GM13976 (cell line): Measurements from ENCODE around the gene CLEC16A.

Experiments used
- DNase-seq: peaks from one replicate; pipeline ENCODE4 v3.0.0; 2012; ENCODE audit warnings: low spot score
- CTCF ChIP-seq: IDR thresholded peaks from 2 replicates; pipeline ENCODE4 v1.5.1; 2012; ENCODE audit warnings: borderline replicate concordance, mild to moderate bottlenecking; ENCODE audit not compliant: insufficient read depth; ENCODE audit errors: extremely low read depth, missing control alignments, control extremely low read depth
- in situ Hi-C: fragments of 300-500 bp; cut with MboI; formaldehyde crosslinking; loops from one replicate; pipeline ENCODE4 v1.12.0; 2022; ENCODE audit warnings: low sequenced_read_pairs, mixed read lengths, inconsistent platforms; ENCODE audit not compliant: unreplicated experiment

Gene CLEC16A

GRCh38 chr16:10988879-10989278, 44.5 kb downstream of the CLEC16A start:
- TF ChIP-seq CTCF, result no peak
- no peak for DNase-seq
- in situ Hi-C loops, result no loop called here

GRCh38 chr16:10989559-10989958, 45.2 kb downstream of the CLEC16A start:
- TF ChIP-seq CTCF, result no peak
- in situ Hi-C loops, result no loop called here
- DNase-seq, result no peak

GRCh38 chr16:10990378-10990777, 46.0 kb downstream of the CLEC16A start:
- in situ Hi-C loops, result no loop called here
- no peak for DNase-seq
- no peak for TF ChIP-seq CTCF

- in situ Hi-C loops, result no loop called here
- TF ChIP-seq CTCF, result no peak
Observed at GRCh38 chr16:10992112-10992511, 47.7 kb downstream of the CLEC16A start.

GRCh38 chr16:10992797-10993196, 48.4 kb downstream of the CLEC16A start:
- in situ Hi-C loops, result no loop called here
- DNase-seq, result no peak

More at GRCh38 chr16:10992112-10992511, 47.7 kb downstream of the CLEC16A start:
- DNase-seq, result no peak

GRCh38 chr16:10993649-10994048, 49.3 kb downstream of the CLEC16A start:
- TF ChIP-seq CTCF, result no peak
- in situ Hi-C loops, result no loop called here
- DNase-seq, result no peak

More at GRCh38 chr16:10992797-10993196, 48.4 kb downstream of the CLEC16A start:
- TF ChIP-seq CTCF, result no peak

- in situ Hi-C loops, result no loop called here
- TF ChIP-seq CTCF, result no peak
- no peak for DNase-seq
Observed at GRCh38 chr16:10994571-10994970, 50.2 kb downstream of the CLEC16A start.
